ENCODE data around the gene TPCN1.

The TPCN1 gene

GRCh38 chr12:113208041-113208934, 13.0 kb upstream of the TPCN1 start:
- H3K14ac ChIP-seq (ENCODE audit: low read length in 2 of 2) = no peak overlapping the region
- H3K4me3 ChIP-seq (ENCODE audit: insufficient read depth in 1 of 2, low read depth in 1 of 2, low read length in 2 of 2) = no peak overlapping the region
- no peak overlapping the region for H3K27ac ChIP-seq (ENCODE audit: low read length, poor library complexity, severe bottlenecking)
- no peak overlapping the region for H4K8ac ChIP-seq (ENCODE audit: low read length)
- no peak overlapping the region for H2BK120ac ChIP-seq (ENCODE audit: low read depth, low read length)
- no peak overlapping the region for H3K9ac ChIP-seq (ENCODE audit: low read length)
- H3K4me1 ChIP-seq (ENCODE audit: control insufficient read depth, insufficient read depth, low read depth, low read length) = no peaks in the 10 kb centered on the region
- H3K18ac ChIP-seq (ENCODE audit: low read depth in 1 of 2, low read length in 2 of 2) = peak overlapping the region; percentile 22 to 58
- H3K27me3 ChIP-seq (ENCODE audit: control insufficient read depth in 1 of 2, insufficient read depth in 1 of 2, low read length in 2 of 2) = no peaks in the 10 kb centered on the region
- DNase-seq = peak; percentile 80
- H2AK5ac ChIP-seq (ENCODE audit: low read length, severe bottlenecking) = no peak overlapping the region
- no peak overlapping the region for H3K4me2 ChIP-seq (ENCODE audit: low read length, poor library complexity, severe bottlenecking)
- no peaks in the 10 kb centered on the region for H3K9me3 ChIP-seq (ENCODE audit: control insufficient read depth, low read length)
- no peak overlapping the region for H2AFZ ChIP-seq (ENCODE audit: low read depth, low read length)
- H3K36me3 ChIP-seq (ENCODE audit: control insufficient read depth in 1 of 2, insufficient read depth in 2 of 2, low read depth in 1 of 2, low read length in 2 of 2) = no peaks in the 10 kb centered on the region
- peak overlapping the region; percentile 9 to 46 for H3K4ac ChIP-seq (ENCODE audit: low read depth in 1 of 2, low read length in 2 of 2)
- no peak overlapping the region for H2BK15ac ChIP-seq (ENCODE audit: low read depth, poor library complexity, severe bottlenecking)
- no peak overlapping the region for H3K23ac ChIP-seq (ENCODE audit: low read length in 2 of 2)
- no peak overlapping the region for H4K91ac ChIP-seq (ENCODE audit: low read length)
- H2BK5ac ChIP-seq (ENCODE audit: low read depth, low read length, poor library complexity, severe bottlenecking) = no peak overlapping the region
- H2BK12ac ChIP-seq (ENCODE audit: low read length in 2 of 2) = peak overlapping the region; percentile 20 to 74
- WGBS = 77% methylated on average over 10 of the region's 10 CpGs
- no peaks in the 10 kb centered on the region for H3K79me1 ChIP-seq (replicated peaks; ENCODE audit: low read length, poor library complexity, severe bottlenecking)

DNA sequence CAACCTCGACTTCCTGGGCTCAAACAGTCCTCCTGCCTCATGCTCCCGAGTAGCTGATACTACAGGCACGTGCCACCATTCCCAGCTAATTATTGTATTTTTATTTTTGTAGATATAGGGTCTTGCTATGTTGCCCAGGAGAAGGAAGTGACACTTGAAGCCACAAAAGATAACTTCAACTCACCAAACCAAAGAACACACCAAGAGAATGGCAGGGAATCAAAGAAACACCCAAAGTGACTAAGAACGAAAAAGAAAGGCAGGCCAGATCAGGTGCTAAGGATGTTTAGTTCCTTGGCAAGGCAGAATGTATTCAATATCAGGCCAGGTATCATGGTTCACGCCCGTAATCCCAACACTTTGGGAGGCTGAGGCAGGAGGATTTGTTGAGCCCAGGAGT, 10.1 kb upstream of the TPCN1 start:
- peak overlapping the region; percentile 35 to 59 for H2BK12ac ChIP-seq (ENCODE audit: low read length in 2 of 2)
- no peak overlapping the region for H2AFZ ChIP-seq (ENCODE audit: low read depth, low read length)
- H4K91ac ChIP-seq (ENCODE audit: low read length) = no peak overlapping the region
- H2BK15ac ChIP-seq (ENCODE audit: low read depth, poor library complexity, severe bottlenecking) = no peak overlapping the region
- no peak overlapping the region for H3K9ac ChIP-seq (ENCODE audit: low read length)
- H4K8ac ChIP-seq (ENCODE audit: low read length) = no peak overlapping the region
- H3K18ac ChIP-seq (ENCODE audit: low read depth in 1 of 2, low read length in 2 of 2) = peak overlapping the region in 1 of 2 experiments; percentile 50
- no peak overlapping the region for H3K27ac ChIP-seq (ENCODE audit: low read length, poor library complexity, severe bottlenecking)
- no peak for DNase-seq
- WGBS = 92% methylated on average over 4 of the region's 6 CpGs
- peaks cover 2% of the 10 kb centered on the region for H3K4me1 ChIP-seq (ENCODE audit: control insufficient read depth, insufficient read depth, low read depth, low read length)
- no peak overlapping the region for H3K4ac ChIP-seq (ENCODE audit: low read depth in 1 of 2, low read length in 2 of 2)
- H3K23ac ChIP-seq (ENCODE audit: low read length in 2 of 2) = no peak overlapping the region
- no peaks in the 10 kb centered on the region for H3K79me1 ChIP-seq (replicated peaks; ENCODE audit: low read length, poor library complexity, severe bottlenecking)
- no peaks in the 10 kb centered on the region for H3K27me3 ChIP-seq (ENCODE audit: control insufficient read depth in 1 of 2, insufficient read depth in 1 of 2, low read length in 2 of 2)
- no peak overlapping the region for H3K14ac ChIP-seq (ENCODE audit: low read length in 2 of 2)
- no peak overlapping the region for H2BK120ac ChIP-seq (ENCODE audit: low read depth, low read length)
- no peak overlapping the region for H3K4me3 ChIP-seq (ENCODE audit: insufficient read depth in 1 of 2, low read depth in 1 of 2, low read length in 2 of 2)
- H3K9me3 ChIP-seq (ENCODE audit: control insufficient read depth, low read length) = no peaks in the 10 kb centered on the region
- H3K36me3 ChIP-seq (ENCODE audit: control insufficient read depth in 1 of 2, insufficient read depth in 2 of 2, low read depth in 1 of 2, low read length in 2 of 2) = no peaks in the 10 kb centered on the region
- H2BK5ac ChIP-seq (ENCODE audit: low read depth, low read length, poor library complexity, severe bottlenecking) = no peak overlapping the region
- no peak overlapping the region for H3K4me2 ChIP-seq (ENCODE audit: low read length, poor library complexity, severe bottlenecking)
- H2AK5ac ChIP-seq (ENCODE audit: low read length, severe bottlenecking) = peak overlapping the region; percentile 27

DNA sequence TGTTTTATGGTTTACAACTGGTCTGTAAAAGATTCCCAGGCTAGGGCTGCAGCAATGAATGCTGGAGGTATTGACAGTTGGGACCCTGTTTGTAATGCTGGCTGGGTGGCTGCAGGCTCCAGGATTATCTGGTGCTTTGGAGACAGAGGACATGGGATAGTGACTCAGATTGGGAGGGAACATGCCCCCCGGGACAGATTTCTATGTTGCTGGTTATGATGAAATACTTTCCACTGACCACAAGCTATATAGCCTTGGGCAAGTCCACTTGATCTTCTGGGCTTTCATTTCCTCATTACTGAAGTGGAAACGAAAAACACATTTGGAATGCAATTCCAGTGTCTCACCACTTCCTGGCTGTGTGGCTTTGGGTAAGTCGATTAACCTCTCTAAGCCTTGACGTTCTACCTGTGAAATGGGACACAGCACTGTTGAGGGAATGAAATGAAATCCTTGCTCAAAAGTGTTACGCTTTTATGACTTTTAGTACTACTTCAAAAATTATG, 6.3 kb upstream of the TPCN1 start:
- H4K8ac ChIP-seq (ENCODE audit: low read length) = peak overlapping the region; percentile 60
- H3K36me3 ChIP-seq (ENCODE audit: control insufficient read depth in 1 of 2, insufficient read depth in 2 of 2, low read depth in 1 of 2, low read length in 2 of 2) = no peaks in the 10 kb centered on the region
- no peak overlapping the region for H2AFZ ChIP-seq (ENCODE audit: low read depth, low read length)
- H3K9me3 ChIP-seq (ENCODE audit: control insufficient read depth, low read length) = no peaks in the 10 kb centered on the region
- H3K4me3 ChIP-seq (ENCODE audit: insufficient read depth in 1 of 2, low read depth in 1 of 2, low read length in 2 of 2) = no peak overlapping the region
- WGBS = no CpG with 5 or more reads among the region's 5 CpGs
- H3K27me3 ChIP-seq (ENCODE audit: control insufficient read depth in 1 of 2, insufficient read depth in 1 of 2, low read length in 2 of 2) = no peaks in the 10 kb centered on the region
- no peak overlapping the region for H3K23ac ChIP-seq (ENCODE audit: low read length in 2 of 2)
- peak overlapping the region in 1 of 2 experiments; percentile 63 for H2BK12ac ChIP-seq (ENCODE audit: low read length in 2 of 2)
- no peak overlapping the region for H2BK5ac ChIP-seq (ENCODE audit: low read depth, low read length, poor library complexity, severe bottlenecking)
- no peak overlapping the region for H2BK15ac ChIP-seq (ENCODE audit: low read depth, poor library complexity, severe bottlenecking)
- H3K4ac ChIP-seq (ENCODE audit: low read depth in 1 of 2, low read length in 2 of 2) = no peak overlapping the region
- no peak overlapping the region for H2BK120ac ChIP-seq (ENCODE audit: low read depth, low read length)
- H3K18ac ChIP-seq (ENCODE audit: low read depth in 1 of 2, low read length in 2 of 2) = peak overlapping the region in 1 of 2 experiments; percentile 12
- H2AK5ac ChIP-seq (ENCODE audit: low read length, severe bottlenecking) = no peak overlapping the region
- peak overlapping the region; percentile 94 for H3K27ac ChIP-seq (ENCODE audit: low read length, poor library complexity, severe bottlenecking)
- H3K9ac ChIP-seq (ENCODE audit: low read length) = peak overlapping the region; percentile 78
- no peaks in the 10 kb centered on the region for H3K79me1 ChIP-seq (replicated peaks; ENCODE audit: low read length, poor library complexity, severe bottlenecking)
- no peak overlapping the region for H4K91ac ChIP-seq (ENCODE audit: low read length)
- peaks cover 10% of the 10 kb centered on the region for H3K4me1 ChIP-seq (ENCODE audit: control insufficient read depth, insufficient read depth, low read depth, low read length)
- H3K14ac ChIP-seq (ENCODE audit: low read length in 2 of 2) = no peak overlapping the region
- DNase-seq = peak; percentile 99
- H3K4me2 ChIP-seq (ENCODE audit: low read length, poor library complexity, severe bottlenecking) = peak overlapping the region; percentile 16

DNA sequence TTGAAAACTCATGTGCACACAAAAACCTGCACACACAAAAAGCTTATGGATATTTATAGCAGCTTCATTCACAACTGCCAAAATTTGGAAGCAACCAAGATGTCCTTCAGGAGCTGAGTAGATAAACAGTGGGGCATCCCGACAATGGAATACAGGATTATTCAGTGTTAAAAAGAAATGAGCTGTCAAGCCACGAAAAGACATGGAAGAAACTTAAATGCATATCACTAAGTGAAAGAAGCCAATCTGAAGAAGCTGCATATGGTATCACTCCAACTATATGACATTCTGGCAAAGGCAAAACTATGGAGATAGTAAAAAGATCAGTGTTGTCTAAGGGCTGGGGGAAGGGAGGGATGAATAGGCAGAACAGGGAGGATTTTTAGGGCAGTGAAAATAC, 5.2 kb upstream of the TPCN1 start:
- 73% methylated on average over 1 of the region's 2 CpGs for WGBS
- H3K27me3 ChIP-seq (ENCODE audit: control insufficient read depth in 1 of 2, insufficient read depth in 1 of 2, low read length in 2 of 2) = no peaks in the 10 kb centered on the region
- H3K4me1 ChIP-seq (ENCODE audit: control insufficient read depth, insufficient read depth, low read depth, low read length) = peaks cover 12% of the 10 kb centered on the region
- peak overlapping the region; percentile 30 for H2BK15ac ChIP-seq (ENCODE audit: low read depth, poor library complexity, severe bottlenecking)
- no peak for DNase-seq
- no peak overlapping the region for H3K4me2 ChIP-seq (ENCODE audit: low read length, poor library complexity, severe bottlenecking)
- H3K18ac ChIP-seq (ENCODE audit: low read depth in 1 of 2, low read length in 2 of 2) = peak overlapping the region in 1 of 2 experiments; percentile 48
- no peaks in the 10 kb centered on the region for H3K36me3 ChIP-seq (ENCODE audit: control insufficient read depth in 1 of 2, insufficient read depth in 2 of 2, low read depth in 1 of 2, low read length in 2 of 2)
- H3K14ac ChIP-seq (ENCODE audit: low read length in 2 of 2) = no peak overlapping the region
- no peaks in the 10 kb centered on the region for H3K79me1 ChIP-seq (replicated peaks; ENCODE audit: low read length, poor library complexity, severe bottlenecking)
- H3K4me3 ChIP-seq (ENCODE audit: insufficient read depth in 1 of 2, low read depth in 1 of 2, low read length in 2 of 2) = no peak overlapping the region
- H2AK5ac ChIP-seq (ENCODE audit: low read length, severe bottlenecking) = no peak overlapping the region
- H4K91ac ChIP-seq (ENCODE audit: low read length) = no peak overlapping the region
- H2BK12ac ChIP-seq (ENCODE audit: low read length in 2 of 2) = peak overlapping the region in 1 of 2 experiments; percentile 49
- H3K9ac ChIP-seq (ENCODE audit: low read length) = peak overlapping the region; percentile 6
- no peak overlapping the region for H3K4ac ChIP-seq (ENCODE audit: low read depth in 1 of 2, low read length in 2 of 2)
- H2AFZ ChIP-seq (ENCODE audit: low read depth, low read length) = no peak overlapping the region
- H2BK5ac ChIP-seq (ENCODE audit: low read depth, low read length, poor library complexity, severe bottlenecking) = no peak overlapping the region
- H4K8ac ChIP-seq (ENCODE audit: low read length) = no peak overlapping the region
- no peak overlapping the region for H3K23ac ChIP-seq (ENCODE audit: low read length in 2 of 2)
- H3K27ac ChIP-seq (ENCODE audit: low read length, poor library complexity, severe bottlenecking) = no peak overlapping the region
- no peak overlapping the region for H2BK120ac ChIP-seq (ENCODE audit: low read depth, low read length)
- no peaks in the 10 kb centered on the region for H3K9me3 ChIP-seq (ENCODE audit: control insufficient read depth, low read length)

All from mesenchymal stem cell (in vitro differentiated cells and primary cell).